K562 (cell line): ENCODE measurements around the gene PTPRB. TPM values are rescaled to one million over a fixed set of nuclear protein-coding genes. Genes with fewer than 3 reads are reported as not detected.

ENCODE experiments used
- ATAC-seq: fragments of 200-7000 bp; cut with Tn5 transposase; 3 replicates; pipeline ENCODE4 v1.9.1; 2020; ENCODE audit warnings: moderate library complexity
- BruUV-seq: library from RNA; stranded (reverse); fragments of 400-500 nt; replicated peaks from 2 replicates; lab custom pipeline; 2021; lab: Mats Ljungman, UMichigan
- CTCF ChIA-PET: fragments of 300-600 bp; formaldehyde crosslinking; extraction: SDS; loops from one replicate; lab custom pipeline; 2021; ENCODE audit warnings: low intra/inter-chr PET ratio; lab: Yijun Ruan, JAX
- POLR2A ChIA-PET: fragments of 300-600, 350-650 bp; sonication (Branson Sonifier 250); formaldehyde crosslinking; extraction: SDS; loops from one replicate; lab custom pipeline; 2021; ENCODE audit warnings: antibody characterized with exemption, inconsistent platforms; lab: Yijun Ruan, JAX
- DNase-seq, 4 experiments: peaks; one replicate each; pipeline versions ENCODE4 v3.0.0 to v3.0.0-alpha.2; 2011 to 2018; ENCODE audit warnings: low spot score in 3 of 4, mixed read lengths in 3 of 4; ENCODE audit errors: extremely low read depth in 1 of 4
- FAIRE-seq: peaks from 2 replicates; lab custom pipeline; 2011; peaks lifted over from hg19 to GRCh38; lab: Jason Lieb, UNC
- H2AFZ ChIP-seq: 2 replicates; pipeline ENCODE4 v1.6.0; 2011; ENCODE audit warnings: low read depth, low read length, control low read depth, inconsistent platforms
- H3K27ac ChIP-seq: fragments of 200-600 bp; 3 replicates; pipeline ENCODE4 v1.8.0; 2011; ENCODE audit warnings: low read depth, mild to moderate bottlenecking, control low read depth, inconsistent platforms, low read length, moderate library complexity, mixed read lengths; ENCODE audit errors: extremely low read depth
- H3K27me3 ChIP-seq, 2 experiments: fragments of 300-600 bp in 1 of 2; 2 replicates in 1 of 2; 3 replicates in 1 of 2; pipeline versions ENCODE4 v1.6.0 to v1.8.0; 2011; ENCODE audit warnings: inconsistent platforms in 2 of 2, low read length in 2 of 2, mild to moderate bottlenecking in 1 of 2, mixed read lengths in 1 of 2, moderate library complexity in 1 of 2; ENCODE audit not compliant: control insufficient read depth in 2 of 2, insufficient read depth in 2 of 2
- H3K36me3 ChIP-seq: fragments of 300-600 bp; 3 replicates; pipeline ENCODE4 v1.8.0; 2011; ENCODE audit warnings: mild to moderate bottlenecking, low read length, inconsistent platforms; ENCODE audit not compliant: control insufficient read depth, insufficient read depth
- H3K4me1 ChIP-seq, 2 experiments: fragments of 200-600 bp in 1 of 2; replicated peaks in 1 of 2; 2 replicates in 1 of 2; 3 replicates in 1 of 2; pipeline versions ENCODE4 v1.5.1 to v1.8.0; 2011; ENCODE audit warnings: inconsistent platforms in 2 of 2, low read length in 2 of 2, mild to moderate bottlenecking in 1 of 2, mixed read lengths in 1 of 2, moderate library complexity in 1 of 2; ENCODE audit not compliant: control insufficient read depth in 2 of 2, insufficient read depth in 2 of 2
- H3K4me2 ChIP-seq: 2 replicates; pipeline ENCODE4 v1.6.1; 2011; ENCODE audit warnings: low read length, control low read depth, inconsistent platforms, mixed read lengths; ENCODE audit not compliant: insufficient read depth
- H3K4me3 ChIP-seq: fragments of 200-600 bp; sonication (generic), shearing (Covaris generic); 2 replicates; pipeline ENCODE4 v1.5.1; 2016; ENCODE audit warnings: control low read depth, inconsistent platforms
- H3K79me2 ChIP-seq: fragments of 200-600 bp; 3 replicates; pipeline ENCODE4 v1.8.0; 2011; ENCODE audit warnings: low read length, inconsistent platforms; ENCODE audit not compliant: control insufficient read depth, insufficient read depth
- H3K9ac ChIP-seq, 2 experiments: 2 replicates each; pipeline versions ENCODE4 v1.6.0 to v1.6.1; 2011; ENCODE audit warnings: low read depth in 2 of 2, low read length in 2 of 2, control low read depth in 1 of 2, inconsistent platforms in 1 of 2, mild to moderate bottlenecking in 1 of 2, mixed read lengths in 1 of 2; ENCODE audit not compliant: insufficient read depth in 1 of 2
- H3K9me1 ChIP-seq: one replicate; pipeline ENCODE4 v1.6.0; 2011; ENCODE audit warnings: inconsistent platforms, mild to moderate bottlenecking, low read length, moderate library complexity; ENCODE audit not compliant: control insufficient read depth, insufficient read depth
- H3K9me3 ChIP-seq: replicated peaks from 2 replicates; pipeline ENCODE4 v1.5.1; 2011; ENCODE audit warnings: low read depth, low read length, inconsistent platforms; ENCODE audit not compliant: control insufficient read depth, insufficient read depth
- H4K20me1 ChIP-seq: replicated peaks from 2 replicates; pipeline ENCODE4 v1.6.1; 2011; ENCODE audit warnings: low read length, inconsistent platforms, mixed read lengths; ENCODE audit not compliant: control insufficient read depth, insufficient read depth
- SIRT6 ChIP-seq: IDR thresholded peaks from one replicate; pipeline ENCODE4 v1.6.1; 2012; ENCODE audit warnings: low read depth, mild to moderate bottlenecking, control low read depth, inconsistent platforms, low read length, moderate library complexity
- TAF7 ChIP-seq: fragments of 450-650 bp; IDR thresholded peaks from 2 replicates; pipeline ENCODE4 v1.6.1; 2016; ENCODE audit warnings: missing genetic modification characterization, missing compliant biosample characterization
- TCF3 ChIP-seq: sonication (generic); formaldehyde crosslinking; IDR thresholded peaks from 2 replicates; pipeline ENCODE4 v1.4.0; 2020; ENCODE audit warnings: mild to moderate bottlenecking, missing genetic modification reagents
- THRAP3 ChIP-seq: fragments of 450-650 bp; IDR thresholded peaks from 2 replicates; pipeline ENCODE4 v1.6.1; 2016; ENCODE audit warnings: mild to moderate bottlenecking, inconsistent platforms, borderline replicate concordance
- XRCC5 ChIP-seq: fragments of 200-400 bp; formaldehyde crosslinking; IDR thresholded peaks from 2 replicates; pipeline ENCODE4 v1.6.1; 2017; ENCODE audit warnings: low read depth, mild to moderate bottlenecking, low read length
- ZFP1 ChIP-seq: fragments of 450-650 bp; formaldehyde crosslinking; IDR thresholded peaks from 2 replicates; pipeline ENCODE4 v1.4.0; 2020; ENCODE audit warnings: mild to moderate bottlenecking, mixed read lengths
- WGBS: fragments of 100-300 bp; shearing (Covaris generic); methylation state at CpG from one replicate; pipeline ENCODE4 v1.1.6; 2016; ENCODE audit warnings: low coverage, mixed read lengths; ENCODE audit not compliant: insufficient coverage; ENCODE audit errors: missing lambda C conversion rate; 5-methylcytosine and 5-hydroxymethylcytosine counted together
- in situ Hi-C: fragments of 300-500 bp; cut with MboI; formaldehyde crosslinking; loops from 4 replicates; pipeline ENCODE4 v1.15.0; 2018; ENCODE audit warnings: inconsistent platforms, mixed read lengths
- intact Hi-C: fragments of 100-400 bp; cut with micrococcal nuclease; formaldehyde crosslinking; loops from 2 replicates; pipeline ENCODE4 v1.14.2; 2022
- polyA plus RNA-seq, 8 experiments: library from polyadenylated mRNA; depleted of rRNA in 4 of 8; stranded (reverse) in 5 of 8; unstranded in 3 of 8; fragments of >200 nt; fragmentation: Nextera tagmentation in 2 of 8; fragmentation: Illumina TruSeq in 1 of 8; extraction: Ambion mirVana in 2 of 8; extraction: Trizol in 1 of 8; gene quantifications; 2 replicates each; pipeline versions ENCODE4 v1.2.1 to v1.2.3, GENCODE V29; 2011 to 2014; ENCODE audit warnings: inconsistent platforms in 1 of 8, missing spikeins in 1 of 8
- total RNA-seq, 7 experiments: library from RNA; depleted of rRNA in 6 of 7; stranded (reverse); fragments of >200 nt in 6 of 7; fragmentation: Illumina TruSeq in 2 of 7; extraction: Trizol in 2 of 7; gene quantifications; 2 replicates each; pipeline versions ENCODE4 v1.2.1 to v1.2.3, GENCODE V29; 2011 to 2021; ENCODE audit warnings: low replicate concordance in 1 of 7
- TF ChIP-seq, protein P1 (sequence below): sonication (generic); formaldehyde crosslinking; IDR thresholded peaks from 2 replicates; pipeline ENCODE4 v1.8.1; 2023; ENCODE audit warnings: mild to moderate bottlenecking, missing genetic modification reagents
- TF ChIP-seq, protein P2 (sequence below), 3 experiments: IDR thresholded peaks in 2 of 3; conservative IDR thresholded peaks in 1 of 3; 2 replicates each; pipeline ENCODE4 v1.5.1; 2011 to 2012; ENCODE audit warnings: low read length in 3 of 3, mild to moderate bottlenecking in 3 of 3, control low read depth in 2 of 3, improper control_type of control experiment in 1 of 3, inconsistent platforms in 1 of 3, low read depth in 1 of 3, mixed read lengths in 1 of 3, moderate library complexity in 1 of 3; ENCODE audit not compliant: insufficient read depth in 2 of 3
- TF ChIP-seq, protein P3 (sequence below): fragments of 200-800 bp; sonication (Bioruptor generic); IDR thresholded peaks from 2 replicates; pipeline ENCODE4 v1.6.1; 2017; ENCODE audit warnings: missing genetic modification characterization, missing compliant biosample characterization
- TF ChIP-seq, protein P4 (sequence below): fragments of 450-650 bp; IDR thresholded peaks from 2 replicates; pipeline ENCODE4 v1.6.1; 2016

Gene PTPRB
- total and polyA plus RNA-seq, 9 of the 15 experiments (the other 6 are each of a cell fraction or from before 2014, with no cell fraction given) = 0.46 to 5.9 (median 3.1) TPM

DNA sequence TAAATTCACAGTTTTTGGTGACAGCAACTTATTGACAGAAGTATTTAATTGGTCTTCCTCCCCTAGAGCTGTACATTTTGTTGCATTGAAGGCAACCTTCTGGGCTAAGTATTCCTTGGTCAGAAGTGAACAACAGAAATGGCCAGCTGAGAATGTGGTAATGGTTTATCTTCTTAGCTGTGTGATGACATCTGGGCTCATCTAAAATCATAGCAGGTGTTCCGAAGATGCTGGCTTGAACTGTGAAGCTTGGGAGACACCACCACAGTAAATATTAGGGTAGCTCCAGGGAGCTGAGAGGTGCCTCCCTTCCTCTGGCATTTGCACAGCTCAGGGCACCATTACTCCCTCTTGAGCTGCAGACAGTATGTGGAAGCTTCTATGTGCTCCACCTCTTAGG is 3.7 kb upstream of the PTPRB start (continued):
- TF ChIP-seq, protein P1, sequence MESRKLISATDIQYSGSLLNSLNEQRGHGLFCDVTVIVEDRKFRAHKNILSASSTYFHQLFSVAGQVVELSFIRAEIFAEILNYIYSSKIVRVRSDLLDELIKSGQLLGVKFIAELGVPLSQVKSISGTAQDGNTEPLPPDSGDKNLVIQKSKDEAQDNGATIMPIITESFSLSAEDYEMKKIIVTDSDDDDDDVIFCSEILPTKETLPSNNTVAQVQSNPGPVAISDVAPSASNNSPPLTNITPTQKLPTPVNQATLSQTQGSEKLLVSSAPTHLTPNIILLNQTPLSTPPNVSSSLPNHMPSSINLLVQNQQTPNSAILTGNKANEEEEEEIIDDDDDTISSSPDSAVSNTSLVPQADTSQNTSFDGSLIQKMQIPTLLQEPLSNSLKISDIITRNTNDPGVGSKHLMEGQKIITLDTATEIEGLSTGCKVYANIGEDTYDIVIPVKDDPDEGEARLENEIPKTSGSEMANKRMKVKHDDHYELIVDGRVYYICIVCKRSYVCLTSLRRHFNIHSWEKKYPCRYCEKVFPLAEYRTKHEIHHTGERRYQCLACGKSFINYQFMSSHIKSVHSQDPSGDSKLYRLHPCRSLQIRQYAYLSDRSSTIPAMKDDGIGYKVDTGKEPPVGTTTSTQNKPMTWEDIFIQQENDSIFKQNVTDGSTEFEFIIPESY (CRISPR knock-in tag) = no peak
- TF ChIP-seq ZFP1 (CRISPR knock-in tag) (no peak), SIRT6 (no peak), THRAP3 (no peak)
- TF ChIP-seq, protein P2, sequence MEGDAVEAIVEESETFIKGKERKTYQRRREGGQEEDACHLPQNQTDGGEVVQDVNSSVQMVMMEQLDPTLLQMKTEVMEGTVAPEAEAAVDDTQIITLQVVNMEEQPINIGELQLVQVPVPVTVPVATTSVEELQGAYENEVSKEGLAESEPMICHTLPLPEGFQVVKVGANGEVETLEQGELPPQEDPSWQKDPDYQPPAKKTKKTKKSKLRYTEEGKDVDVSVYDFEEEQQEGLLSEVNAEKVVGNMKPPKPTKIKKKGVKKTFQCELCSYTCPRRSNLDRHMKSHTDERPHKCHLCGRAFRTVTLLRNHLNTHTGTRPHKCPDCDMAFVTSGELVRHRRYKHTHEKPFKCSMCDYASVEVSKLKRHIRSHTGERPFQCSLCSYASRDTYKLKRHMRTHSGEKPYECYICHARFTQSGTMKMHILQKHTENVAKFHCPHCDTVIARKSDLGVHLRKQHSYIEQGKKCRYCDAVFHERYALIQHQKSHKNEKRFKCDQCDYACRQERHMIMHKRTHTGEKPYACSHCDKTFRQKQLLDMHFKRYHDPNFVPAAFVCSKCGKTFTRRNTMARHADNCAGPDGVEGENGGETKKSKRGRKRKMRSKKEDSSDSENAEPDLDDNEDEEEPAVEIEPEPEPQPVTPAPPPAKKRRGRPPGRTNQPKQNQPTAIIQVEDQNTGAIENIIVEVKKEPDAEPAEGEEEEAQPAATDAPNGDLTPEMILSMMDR (IDR thresholded peaks at IDR 0.05 in 2 of 3, conservative IDR thresholded peaks at IDR 0.05 in 1 of 3; ENCODE audit: insufficient read depth in 2 of 3, low read depth in 1 of 3, low read length in 3 of 3) = no peak

DNA sequence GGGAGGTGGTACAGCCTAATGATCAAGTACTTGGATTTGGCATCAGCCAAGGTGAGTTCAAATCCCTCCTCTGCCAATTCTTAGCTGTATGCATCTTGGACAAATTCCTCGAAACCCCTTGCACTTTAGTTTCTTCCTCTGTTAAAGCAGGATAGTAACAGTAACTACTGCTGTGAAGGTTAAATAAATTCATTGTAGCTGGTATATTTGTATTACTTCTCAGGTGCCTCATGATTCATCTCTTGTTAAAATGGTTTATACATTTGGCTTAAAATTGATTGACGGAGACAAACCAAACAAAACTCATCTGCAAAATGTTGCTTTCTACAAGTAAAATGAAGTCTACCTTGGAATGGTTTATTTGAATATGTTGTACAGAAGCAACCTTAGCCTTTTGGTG is 2.3 kb upstream of the PTPRB start:
- no TSS peak for BruUV-seq
- ATAC-seq (no peak), DNase-seq (no peak), FAIRE-seq (no peak)
- no peak overlapping the region for H3K9ac ChIP-seq
- no peak overlapping the region for H2AFZ ChIP-seq
- in situ Hi-C loops = no loop called here
- H3K79me2 ChIP-seq = no peaks in the 10 kb centered on the region
- intact Hi-C loops = no loop called here
- no peaks in the 10 kb centered on the region for H4K20me1 ChIP-seq
- no peak overlapping the region for H3K4me2 ChIP-seq
- ChIA-PET CTCF (no interaction called here), POLR2A (no interaction called here)
- H3K27me3 ChIP-seq = no peaks in the 10 kb centered on the region
- peaks cover 0 to 8% of the 10 kb centered on the region in 2 experiments; a peak in 2 of 5 replicates for H3K4me1 ChIP-seq
- no peaks in the 10 kb centered on the region for H3K9me1 ChIP-seq
- H3K36me3 ChIP-seq = peaks cover 17% of the 10 kb centered on the region; the same call in 2 of the 3 replicates
- H3K9me3 ChIP-seq = no peaks in the 10 kb centered on the region
- H3K4me3 ChIP-seq = no peak overlapping the region
- no peak overlapping the region for H3K27ac ChIP-seq
- WGBS = 96% methylated on average over 2 of the region's 2 CpGs
- TF ChIP-seq TAF7 (tag) = no peak
- TF ChIP-seq XRCC5 = no peak
- no peak for TF ChIP-seq TCF3
- TF ChIP-seq, protein P3, sequence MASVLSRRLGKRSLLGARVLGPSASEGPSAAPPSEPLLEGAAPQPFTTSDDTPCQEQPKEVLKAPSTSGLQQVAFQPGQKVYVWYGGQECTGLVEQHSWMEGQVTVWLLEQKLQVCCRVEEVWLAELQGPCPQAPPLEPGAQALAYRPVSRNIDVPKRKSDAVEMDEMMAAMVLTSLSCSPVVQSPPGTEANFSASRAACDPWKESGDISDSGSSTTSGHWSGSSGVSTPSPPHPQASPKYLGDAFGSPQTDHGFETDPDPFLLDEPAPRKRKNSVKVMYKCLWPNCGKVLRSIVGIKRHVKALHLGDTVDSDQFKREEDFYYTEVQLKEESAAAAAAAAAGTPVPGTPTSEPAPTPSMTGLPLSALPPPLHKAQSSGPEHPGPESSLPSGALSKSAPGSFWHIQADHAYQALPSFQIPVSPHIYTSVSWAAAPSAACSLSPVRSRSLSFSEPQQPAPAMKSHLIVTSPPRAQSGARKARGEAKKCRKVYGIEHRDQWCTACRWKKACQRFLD (CRISPR knock-in tag) = no peak
- TF ChIP-seq, protein P4, sequence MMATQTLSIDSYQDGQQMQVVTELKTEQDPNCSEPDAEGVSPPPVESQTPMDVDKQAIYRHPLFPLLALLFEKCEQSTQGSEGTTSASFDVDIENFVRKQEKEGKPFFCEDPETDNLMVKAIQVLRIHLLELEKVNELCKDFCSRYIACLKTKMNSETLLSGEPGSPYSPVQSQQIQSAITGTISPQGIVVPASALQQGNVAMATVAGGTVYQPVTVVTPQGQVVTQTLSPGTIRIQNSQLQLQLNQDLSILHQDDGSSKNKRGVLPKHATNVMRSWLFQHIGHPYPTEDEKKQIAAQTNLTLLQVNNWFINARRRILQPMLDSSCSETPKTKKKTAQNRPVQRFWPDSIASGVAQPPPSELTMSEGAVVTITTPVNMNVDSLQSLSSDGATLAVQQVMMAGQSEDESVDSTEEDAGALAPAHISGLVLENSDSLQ = no peak
